ENCODE data around the gene PRR5.

The PRR5 gene

GRCh38 chr22:44731357-44731970, 29.5 kb downstream of the PRR5 start:
- H3K9me3 ChIP-seq = no peaks in the 10 kb centered on the region
- no peak overlapping the region for H3K27ac ChIP-seq
- H3K4me1 ChIP-seq (ENCODE audit: control insufficient read depth in 1 of 2, insufficient read depth in 1 of 2, low read depth in 1 of 2, low read length in 1 of 2) = peaks cover 31% of the 10 kb centered on the region in 2 experiments
- H3K36me3 ChIP-seq = no peaks in the 10 kb centered on the region
- no peak overlapping the region for H3K4me3 ChIP-seq (ENCODE audit: low read depth in 1 of 2, low read length in 1 of 2)
- no peaks in the 10 kb centered on the region for H3K27me3 ChIP-seq
- TF ChIP-seq CTCF (IDR thresholded peaks at IDR 0.05) = no peak

GRCh38 chr22:44732017-44732561, 30.1 kb downstream of the PRR5 start:
- no peak for TF ChIP-seq CTCF (IDR thresholded peaks at IDR 0.05)
- H3K4me3 ChIP-seq (ENCODE audit: low read depth in 1 of 2, low read length in 1 of 2) = no peak overlapping the region
- no peaks in the 10 kb centered on the region for H3K9me3 ChIP-seq

GRCh38 chr22:44732661-44733060, 30.7 kb downstream of the PRR5 start:
- Histone ChIP-seq H3K9me3 (no peaks in the 10 kb centered on the region), H3K27me3 (no peaks in the 10 kb centered on the region), H3K4me3 (ENCODE audit: low read depth in 1 of 2, low read length in 1 of 2) (no peak overlapping the region), H3K36me3 (no peaks in the 10 kb centered on the region), H3K4me1 (ENCODE audit: control insufficient read depth in 1 of 2, insufficient read depth in 1 of 2, low read depth in 1 of 2, low read length in 1 of 2) (peaks cover 30 to 31% of the 10 kb centered on the region in 2 experiments), H3K27ac (no peak overlapping the region)
- TF ChIP-seq CTCF (IDR thresholded peaks at IDR 0.05) = no peak

More at GRCh38 chr22:44732017-44732561, 30.1 kb downstream of the PRR5 start:
- H3K27me3 ChIP-seq = no peaks in the 10 kb centered on the region
- H3K27ac ChIP-seq = no peak overlapping the region
- no peaks in the 10 kb centered on the region for H3K36me3 ChIP-seq
- peaks cover 31% of the 10 kb centered on the region in 2 experiments for H3K4me1 ChIP-seq (ENCODE audit: control insufficient read depth in 1 of 2, insufficient read depth in 1 of 2, low read depth in 1 of 2, low read length in 1 of 2)

- H3K27me3 ChIP-seq = no peaks in the 10 kb centered on the region
- H3K4me3 ChIP-seq (ENCODE audit: low read depth in 1 of 2, low read length in 1 of 2) = no peak overlapping the region
- TF ChIP-seq CTCF (IDR thresholded peaks at IDR 0.05) = no peak
- H3K4me1 ChIP-seq (ENCODE audit: control insufficient read depth in 1 of 2, insufficient read depth in 1 of 2, low read depth in 1 of 2, low read length in 1 of 2) = peaks cover 21 to 22% of the 10 kb centered on the region in 2 experiments
- H3K9me3 ChIP-seq = no peaks in the 10 kb centered on the region
- H3K36me3 ChIP-seq = no peaks in the 10 kb centered on the region
- H3K27ac ChIP-seq = no peak overlapping the region
Measured at GRCh38 chr22:44733426-44734106, 31.6 kb downstream of the PRR5 start.

- Histone ChIP-seq H3K4me3 (ENCODE audit: low read depth in 1 of 2, low read length in 1 of 2) (no peak overlapping the region), H3K4me1 (ENCODE audit: control insufficient read depth in 1 of 2, insufficient read depth in 1 of 2, low read depth in 1 of 2, low read length in 1 of 2) (peaks cover 14 to 15% of the 10 kb centered on the region in 2 experiments), H3K27me3 (no peaks in the 10 kb centered on the region), H3K27ac (no peak overlapping the region), H3K9me3 (no peaks in the 10 kb centered on the region), H3K36me3 (no peaks in the 10 kb centered on the region)
- no peak for TF ChIP-seq CTCF (IDR thresholded peaks at IDR 0.05)
Measured at GRCh38 chr22:44734278-44734677, 32.3 kb downstream of the PRR5 start.

Data from neutrophil (primary cell).